Inflammatory macrophage treated with lipopolysaccharide for 1 hour (primary cell): ENCODE measurements around the gene SDF4.
A peak's percentile ranks its signal among the peaks of the same experiment; 100 is the strongest.

ENCODE experiments used
- DNase-seq, 2 donors: peaks; one replicate each; pipeline ENCODE4 v3.0.0-alpha.2; 2020 to 2022

Gene SDF4

GRCh38 chr1:1210726-1211540 is 20.9 kb downstream of the SDF4 start:
- no peak for DNase-seq

- DNase-seq: peak; percentile 36 to 42
These were observed 22.9 kb downstream of the SDF4 start for GRCh38 chr1:1208713-1209433.

- DNase-seq: no peak
These were observed 24.3 kb downstream of the SDF4 start for GRCh38 chr1:1207571-1207892.

GRCh38 chr1:1206966-1207531 is 24.8 kb downstream of the SDF4 start:
- no peak for DNase-seq

GRCh38 chr1:1206376-1206965 is 25.3 kb downstream of the SDF4 start, which contains the start of gene TNFRSF18:
Gene TNFRSF18 (minus strand): TSS chr1:1206592. CDS start chr1:1206571, 21 bp downstream.
- DNase-seq: no peak

- DNase-seq: peak in 1 of 2 donors; percentile 34
These were observed 25.9 kb downstream of the SDF4 start for GRCh38 chr1:1205769-1206375.

- DNase-seq: no peak
These were observed 26.6 kb downstream of the SDF4 start for GRCh38 chr1:1204998-1205768.

- DNase-seq: no peak
These were observed 27.3 kb downstream of the SDF4 start for GRCh38 chr1:1204425-1204920.

GRCh38 chr1:1203561-1204424 is 28.0 kb downstream of the SDF4 start:
- no peak for DNase-seq

- no peak for DNase-seq
These were observed 28.8 kb downstream of the SDF4 start for GRCh38 chr1:1202831-1203560.

GRCh38 chr1:1200876-1201810 is 30.7 kb downstream of the SDF4 start:
- peak; percentile 89 to 95 for DNase-seq

GRCh38 chr1:1199961-1200875 is 31.6 kb downstream of the SDF4 start:
- no peak for DNase-seq

GRCh38 chr1:1199141-1199960 is 32.5 kb downstream of the SDF4 start:
- no peak for DNase-seq

GRCh38 chr1:1198423-1199140 is 33.2 kb downstream of the SDF4 start:
- no peak for DNase-seq

GRCh38 chr1:1197551-1198422 is 34.0 kb downstream of the SDF4 start:
- DNase-seq: no peak

- no peak for DNase-seq
These were observed 34.7 kb downstream of the SDF4 start for GRCh38 chr1:1197188-1197500.
